Measurements from ENCODE around the gene CDX1. TPM values are rescaled to one million over a fixed set of nuclear protein-coding genes. Genes with fewer than 3 reads are reported as not detected.

The CDX1 gene
- total RNA-seq, 1 experiment from 2014 or later, result 0.29 TPM

GRCh38 chr5:150143350-150144245, 23.0 kb upstream of the CDX1 start:
- Histone ChIP-seq H3K27me3 (replicated peaks; ENCODE audit: control insufficient read depth, insufficient read depth, low read length) (no peaks in the 10 kb centered on the region), H3K4me1 (peaks cover 72% of the 10 kb centered on the region), H3K9me3 (0 out of 2 replicates have a peak, but pooled peaks cover 2% of the 10 kb centered on the region), H3K36me3 (ENCODE audit: control insufficient read depth, insufficient read depth, low read length) (no peaks in the 10 kb centered on the region), H3K4me3 (ENCODE audit: low read depth, low read length) (no peak overlapping the region)
- DNase-seq, result peak; percentile 34 to 69
- no TSS peak for BruUV-seq (replicated peaks)
- ChIA-PET POLR2A (no interaction called here), CTCF (no interaction called here)
- no peak for TF ChIP-seq CTCF (IDR thresholded peaks at IDR 0.05; ENCODE audit: insufficient read depth in 1 of 2, low read depth in 1 of 2, low read length in 1 of 2, severe bottlenecking in 1 of 2, unreplicated experiment in 1 of 2)
- H3K4me1 Mint-ChIP-seq (ENCODE audit: low read depth, unreplicated experiment), result peaks cover 66% of the 10 kb centered on the region
- peak overlapping the region; percentile 37 for H3K4me3 Mint-ChIP-seq (ENCODE audit: unreplicated experiment)
- H3K9me3 Mint-ChIP-seq (ENCODE audit: unreplicated experiment), result no peaks in the 10 kb centered on the region
- H3K27ac Mint-ChIP-seq (ENCODE audit: unreplicated experiment), result peak overlapping the region; percentile 92
- H3K27me3 Mint-ChIP-seq (ENCODE audit: insufficient read depth, unreplicated experiment), result no peaks in the 10 kb centered on the region
- H3K36me3 Mint-ChIP-seq (ENCODE audit: insufficient read depth, unreplicated experiment), result peaks cover 6% of the 10 kb centered on the region
- intact Hi-C loops (cut with micrococcal nuclease; ENCODE audit: unreplicated experiment), result no loop called here

- H3K27me3 Mint-ChIP-seq (ENCODE audit: insufficient read depth, unreplicated experiment), result no peaks in the 10 kb centered on the region
- H3K36me3 Mint-ChIP-seq (ENCODE audit: insufficient read depth, unreplicated experiment), result peaks cover 6% of the 10 kb centered on the region
- no peak for DNase-seq
- peak overlapping the region; percentile 92 for H3K27ac Mint-ChIP-seq (ENCODE audit: unreplicated experiment)
- CTCF ChIA-PET, result no interaction called here
- H3K9me3 Mint-ChIP-seq (ENCODE audit: unreplicated experiment), result no peaks in the 10 kb centered on the region
- peaks cover 65% of the 10 kb centered on the region for H3K4me1 Mint-ChIP-seq (ENCODE audit: low read depth, unreplicated experiment)
- H3K4me3 ChIP-seq (ENCODE audit: low read depth, low read length), result no peak overlapping the region
- H3K4me1 ChIP-seq, result peaks cover 67% of the 10 kb centered on the region
- H3K36me3 ChIP-seq (ENCODE audit: control insufficient read depth, insufficient read depth, low read length), result no peaks in the 10 kb centered on the region
- H3K4me3 Mint-ChIP-seq (ENCODE audit: unreplicated experiment), result peak overlapping the region; percentile 4
- intact Hi-C loops (cut with micrococcal nuclease; ENCODE audit: unreplicated experiment), result no loop called here
- no peaks in the 10 kb centered on the region for H3K27me3 ChIP-seq (replicated peaks; ENCODE audit: control insufficient read depth, insufficient read depth, low read length)
- POLR2A ChIA-PET, result no interaction called here
- no TSS peak for BruUV-seq (replicated peaks)
- H3K9me3 ChIP-seq, result 0 out of 2 replicates have a peak, but pooled peaks cover 2% of the 10 kb centered on the region
- TF ChIP-seq CTCF (IDR thresholded peaks at IDR 0.05; ENCODE audit: insufficient read depth in 1 of 2, low read depth in 1 of 2, low read length in 1 of 2, severe bottlenecking in 1 of 2, unreplicated experiment in 1 of 2), result no peak
Measured at GRCh38 chr5:150144246-150144801, 22.3 kb upstream of the CDX1 start.

GRCh38 chr5:150144879-150145278, 21.7 kb upstream of the CDX1 start:
- DNase-seq, result no peak
- intact Hi-C loops (cut with micrococcal nuclease; ENCODE audit: unreplicated experiment), result no loop called here
- Histone ChIP-seq H3K4me3 (ENCODE audit: low read depth, low read length) (no peak overlapping the region), H3K36me3 (ENCODE audit: control insufficient read depth, insufficient read depth, low read length) (no peaks in the 10 kb centered on the region), H3K27me3 (replicated peaks; ENCODE audit: control insufficient read depth, insufficient read depth, low read length) (no peaks in the 10 kb centered on the region), H3K9me3 (0 out of 2 replicates have a peak, but pooled peaks cover 2% of the 10 kb centered on the region), H3K4me1 (peaks cover 66% of the 10 kb centered on the region)
- H3K4me1 Mint-ChIP-seq (ENCODE audit: low read depth, unreplicated experiment), result peaks cover 62% of the 10 kb centered on the region
- no TSS peak for BruUV-seq (replicated peaks)
- no peak for TF ChIP-seq CTCF (IDR thresholded peaks at IDR 0.05; ENCODE audit: insufficient read depth in 1 of 2, low read depth in 1 of 2, low read length in 1 of 2, severe bottlenecking in 1 of 2, unreplicated experiment in 1 of 2)
- ChIA-PET POLR2A (no interaction called here), CTCF (no interaction called here)
- H3K27me3 Mint-ChIP-seq (ENCODE audit: insufficient read depth, unreplicated experiment), result no peaks in the 10 kb centered on the region
- H3K27ac Mint-ChIP-seq (ENCODE audit: unreplicated experiment), result peak overlapping the region; percentile 92
- H3K4me3 Mint-ChIP-seq (ENCODE audit: unreplicated experiment), result no peak overlapping the region
- H3K9me3 Mint-ChIP-seq (ENCODE audit: unreplicated experiment), result no peaks in the 10 kb centered on the region
- H3K36me3 Mint-ChIP-seq (ENCODE audit: insufficient read depth, unreplicated experiment), result peaks cover 6% of the 10 kb centered on the region

Measured in Caco-2 (cell line).